GM19395 (cell line): ENCODE measurements around the gene PRR16.

Experiments
- ATAC-seq: cut with Tn5 transposase; IDR thresholded peaks from one replicate; pipeline ENCODE4 v1.9.1; 2021; ENCODE audit warnings: mild to moderate bottlenecking, moderate library complexity; ENCODE audit not compliant: unreplicated experiment

Gene PRR16

GRCh38 chr5:120461251-120461650 lies 2.8 kb upstream of the PRR16 start:
- no peak for ATAC-seq

- ATAC-seq: no peak
These were observed 957 bp upstream of the PRR16 start for GRCh38 chr5:120463006-120463680.

- ATAC-seq: peak; percentile 28
These were observed 731 bp downstream of the PRR16 start for GRCh38 chr5:120464627-120465435.

GRCh38 chr5:120465436-120465961 lies 1.4 kb downstream of the PRR16 start:
- ATAC-seq: peak; percentile 7

- ATAC-seq: no peak
These were observed 2.4 kb downstream of the PRR16 start for GRCh38 chr5:120466341-120467006.

GRCh38 chr5:120471971-120472370 lies 7.9 kb downstream of the PRR16 start:
- ATAC-seq: no peak

GRCh38 chr5:120472911-120473310 lies 8.8 kb downstream of the PRR16 start:
- ATAC-seq: no peak

GRCh38 chr5:120473332-120473731 lies 9.2 kb downstream of the PRR16 start:
- ATAC-seq: no peak

- ATAC-seq: no peak
These were observed 12.0 kb downstream of the PRR16 start for GRCh38 chr5:120476063-120476462.

GRCh38 chr5:120479066-120479465 lies 15.0 kb downstream of the PRR16 start:
- ATAC-seq: no peak

- no peak for ATAC-seq
These were observed 35.9 kb downstream of the PRR16 start for GRCh38 chr5:120499876-120500563.

- ATAC-seq: no peak
These were observed 38.4 kb downstream of the PRR16 start for GRCh38 chr5:120502531-120502930.

- no peak for ATAC-seq
These were observed 39.2 kb downstream of the PRR16 start for GRCh38 chr5:120503341-120503740.

GRCh38 chr5:120504057-120504456 lies 40.0 kb downstream of the PRR16 start:
- no peak for ATAC-seq

- no peak for ATAC-seq
These were observed 43.1 kb downstream of the PRR16 start for GRCh38 chr5:120507197-120507596.

GRCh38 chr5:120507800-120508463 lies 43.8 kb downstream of the PRR16 start:
- no peak for ATAC-seq

GRCh38 chr5:120509053-120509452 lies 45.0 kb downstream of the PRR16 start:
- no peak for ATAC-seq

- ATAC-seq: no peak
These were observed 46.1 kb downstream of the PRR16 start for GRCh38 chr5:120510098-120510637.

GRCh38 chr5:120510994-120511686 lies 47.0 kb downstream of the PRR16 start:
- ATAC-seq: no peak

- ATAC-seq: no peak
These were observed 48.0 kb downstream of the PRR16 start for GRCh38 chr5:120512068-120512467.
